Activated T-cell treated with anti-CD3 and anti-CD28 coated beads for 48 hours (primary cell): Measurements from ENCODE around the gene ADGRE2.
"Not testable (repeated sequence)": the region's sequence is repeated elsewhere in the genome, so short reads cannot be mapped to it uniquely, and the experiment has no call there.

ENCODE experiments used
- DNase-seq: peaks from one replicate; pipeline ENCODE4 v3.0.0-alpha.2; 2020; ENCODE audit warnings: low read depth

ADGRE2 gene

GRCh38 chr19:14778110-14778845 lies at the start of gene ADGRE2:
TSS of gene ADGRE2 (minus strand) at chr19:14778560. CDS start at chr19:14776756, 1,804 bp downstream.
- DNase-seq, result not testable (repeated sequence)

- DNase-seq, result no peak
Observed at GRCh38 chr19:14826006-14826405, 47.6 kb upstream of the ADGRE2 start.

GRCh38 chr19:14821937-14822336 lies 43.6 kb upstream of the ADGRE2 start:
- DNase-seq, result no peak

- no peak for DNase-seq
Observed at GRCh38 chr19:14818588-14818987, 40.2 kb upstream of the ADGRE2 start.

GRCh38 chr19:14817052-14817451 lies 38.7 kb upstream of the ADGRE2 start:
- no peak for DNase-seq

GRCh38 chr19:14814982-14815652 lies 36.8 kb upstream of the ADGRE2 start:
- no peak for DNase-seq

GRCh38 chr19:14809272-14810057 lies 31.1 kb upstream of the ADGRE2 start:
- DNase-seq, result no peak

- DNase-seq, result no peak
Observed at GRCh38 chr19:14804765-14805164, 26.4 kb upstream of the ADGRE2 start.

GRCh38 chr19:14798760-14799159 lies 20.4 kb upstream of the ADGRE2 start:
- DNase-seq, result no peak

GRCh38 chr19:14796021-14796420 lies 17.7 kb upstream of the ADGRE2 start:
- DNase-seq, result no peak

GRCh38 chr19:14795078-14795721 lies 16.8 kb upstream of the ADGRE2 start:
- DNase-seq, result no peak

GRCh38 chr19:14792250-14792649 lies 13.9 kb upstream of the ADGRE2 start:
- DNase-seq, result not testable (repeated sequence)

- DNase-seq, result peak; percentile 21
Observed at GRCh38 chr19:14786421-14786851, 8.1 kb upstream of the ADGRE2 start.

GRCh38 chr19:14785102-14785793 lies 6.9 kb upstream of the ADGRE2 start:
- not testable (repeated sequence) for DNase-seq

GRCh38 chr19:14784730-14785101 lies 6.4 kb upstream of the ADGRE2 start:
- peak; percentile 38 for DNase-seq

GRCh38 chr19:14783410-14783998 lies 5.1 kb upstream of the ADGRE2 start:
- not testable (repeated sequence) for DNase-seq

GRCh38 chr19:14782626-14783409 lies 4.5 kb upstream of the ADGRE2 start:
- no peak for DNase-seq

GRCh38 chr19:14781713-14782536 lies 3.6 kb upstream of the ADGRE2 start:
- DNase-seq, result not testable (repeated sequence)

GRCh38 chr19:14780622-14781225 lies 2.4 kb upstream of the ADGRE2 start:
- DNase-seq, result not testable (repeated sequence)
